HG02840 (cell line): Measurements from ENCODE around the gene CPT1C.
"Not testable (repeated sequence)": the region's sequence is repeated elsewhere in the genome, so short reads cannot be mapped to it uniquely, and the experiment has no call there.

ENCODE experiments used
- ATAC-seq: cut with Tn5 transposase; IDR thresholded peaks from one replicate; pipeline ENCODE4 v1.9.1; 2021; ENCODE audit warnings: mild to moderate bottlenecking, moderate library complexity, moderate number of reproducible peaks; ENCODE audit not compliant: unreplicated experiment, low FRiP score

CPT1C gene

DNA sequence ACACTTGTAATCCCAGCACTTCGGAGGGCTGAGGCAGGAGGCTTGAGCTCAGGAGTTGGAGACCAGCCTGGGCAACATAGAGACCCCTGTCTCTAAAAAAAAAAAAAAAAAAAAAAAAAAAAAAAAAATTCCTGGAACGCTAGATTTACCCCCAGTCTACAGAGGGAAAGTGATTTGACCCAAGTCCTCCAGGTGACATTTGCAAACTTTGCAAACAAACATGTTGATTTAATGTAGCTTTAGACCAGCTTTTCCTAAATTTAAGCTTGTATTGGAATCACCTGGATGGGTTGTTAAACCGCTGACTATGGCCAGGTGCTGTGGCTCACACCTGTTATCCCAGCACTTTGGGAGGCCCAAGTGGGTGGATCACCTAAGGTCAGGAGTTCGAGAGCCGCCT, 8.4 kb downstream of the CPT1C start:
- no peak for ATAC-seq

DNA sequence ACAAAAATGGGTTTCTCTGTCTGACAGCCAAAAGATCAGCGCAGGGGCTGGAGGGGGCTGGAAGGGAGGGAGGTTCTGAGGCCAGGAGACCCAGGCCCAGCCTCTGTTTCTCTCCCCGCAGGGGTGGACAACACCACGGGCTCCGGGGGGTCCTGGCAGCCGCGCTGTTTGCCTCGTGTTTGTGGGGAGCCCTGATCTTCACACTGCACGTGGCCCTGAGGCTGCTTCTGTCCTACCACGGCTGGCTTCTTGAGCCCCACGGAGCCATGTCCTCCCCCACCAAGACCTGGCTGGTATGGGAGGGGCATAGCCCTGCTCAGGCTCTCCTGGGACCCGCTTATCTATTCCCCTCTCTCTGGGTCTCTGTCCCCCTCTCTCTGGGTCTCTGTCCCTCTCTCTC, 9.6 kb downstream of the CPT1C start:
- no peak for ATAC-seq

DNA sequence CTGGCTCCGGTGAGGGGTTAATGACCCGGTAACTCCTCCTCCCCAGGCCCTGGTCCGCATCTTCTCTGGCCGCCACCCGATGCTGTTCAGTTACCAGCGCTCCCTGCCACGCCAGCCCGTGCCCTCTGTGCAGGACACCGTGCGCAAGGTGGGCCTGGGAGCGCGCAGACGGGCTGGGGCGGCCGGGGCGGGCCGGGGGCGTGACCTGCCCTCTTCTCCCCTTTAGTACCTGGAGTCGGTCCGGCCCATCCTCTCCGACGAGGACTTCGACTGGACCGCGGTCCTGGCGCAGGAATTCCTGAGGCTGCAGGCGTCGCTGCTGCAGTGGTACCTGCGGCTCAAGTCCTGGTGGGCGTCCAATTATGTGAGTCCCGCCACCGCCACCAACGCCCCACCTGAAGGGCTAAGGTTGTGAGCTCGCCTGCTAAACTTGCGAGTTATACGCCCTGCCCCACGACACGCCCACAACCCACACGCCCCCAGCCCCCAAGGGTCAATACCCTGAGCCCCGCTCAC, 10.4 kb downstream of the CPT1C start:
- ATAC-seq, result no peak

DNA sequence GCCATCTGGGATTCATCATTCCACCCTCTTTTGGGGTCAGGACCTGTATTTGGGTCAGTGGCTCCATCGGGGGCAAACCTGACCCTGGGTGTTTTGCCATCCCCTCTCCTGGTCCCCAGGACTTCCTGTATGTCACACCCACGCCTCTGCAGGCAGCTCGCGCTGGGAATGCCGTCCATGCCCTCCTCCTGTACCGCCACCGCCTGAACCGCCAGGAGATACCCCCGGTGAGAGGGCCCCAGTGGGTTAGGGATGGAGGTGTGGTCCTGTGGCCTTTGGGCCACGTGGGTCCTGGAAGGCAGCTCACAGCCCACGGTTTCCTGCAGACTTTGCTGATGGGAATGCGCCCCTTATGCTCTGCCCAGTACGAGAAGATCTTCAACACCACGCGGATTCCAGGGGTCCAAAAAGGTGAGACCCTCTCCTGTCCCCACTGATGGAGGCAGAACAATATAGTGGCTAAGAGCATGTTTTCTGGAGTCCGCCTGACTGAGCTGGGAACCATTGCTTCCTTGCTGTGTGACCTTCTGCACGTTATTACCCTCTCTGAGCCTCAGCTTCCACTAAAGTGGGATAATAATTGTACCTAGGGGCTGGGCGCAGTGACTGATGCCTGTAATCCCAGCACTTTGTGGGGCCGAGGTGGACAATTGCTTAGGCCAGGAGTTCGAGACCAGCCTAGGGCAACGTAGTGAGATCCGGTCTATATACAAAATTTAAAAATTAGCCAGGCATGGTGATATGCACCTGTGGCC, 14.1 kb downstream of the CPT1C start:
- no peak for ATAC-seq

DNA sequence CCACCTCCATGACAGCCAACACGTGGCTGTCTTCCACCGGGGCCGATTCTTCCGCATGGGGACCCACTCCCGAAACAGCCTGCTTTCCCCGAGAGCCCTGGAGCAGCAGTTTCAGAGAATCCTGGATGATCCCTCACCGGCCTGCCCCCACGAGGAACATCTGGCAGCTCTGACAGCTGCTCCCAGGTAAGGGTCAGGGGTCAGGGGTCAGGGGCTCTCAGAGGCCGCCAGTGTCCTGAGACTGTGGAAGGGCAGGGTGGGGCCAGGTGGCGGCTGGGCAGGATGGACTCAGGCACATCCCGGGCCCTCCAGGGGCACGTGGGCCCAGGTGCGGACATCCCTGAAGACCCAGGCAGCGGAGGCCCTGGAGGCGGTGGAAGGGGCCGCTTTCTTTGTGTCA, 15.0 kb downstream of the CPT1C start:
- no peak for ATAC-seq

DNA sequence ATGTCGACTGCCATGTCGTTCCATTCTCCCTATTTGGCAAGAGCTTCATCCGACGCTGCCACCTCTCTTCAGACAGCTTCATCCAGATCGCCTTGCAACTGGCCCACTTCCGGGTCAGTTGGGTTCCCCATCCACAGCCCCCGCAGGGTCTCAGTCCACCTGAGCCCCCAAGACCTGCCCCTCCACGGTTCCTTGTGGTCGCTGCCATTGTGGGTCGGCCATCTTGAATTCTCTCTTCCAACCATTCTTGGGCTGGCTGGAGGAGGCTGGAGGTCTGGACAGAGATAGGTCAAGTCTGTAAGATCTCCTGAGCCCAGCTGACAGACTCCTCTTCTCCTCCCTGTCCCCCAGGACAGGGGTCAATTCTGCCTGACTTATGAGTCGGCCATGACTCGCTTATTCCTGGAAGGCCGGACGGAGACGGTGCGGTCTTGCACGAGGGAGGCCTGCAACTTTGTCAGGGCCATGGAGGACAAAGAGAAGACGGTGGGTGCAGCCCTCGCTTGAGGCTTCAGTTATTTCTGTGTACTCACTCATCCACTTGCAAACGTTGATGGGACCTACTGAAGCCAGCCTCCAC, 19.5 kb downstream of the CPT1C start:
- ATAC-seq, result no peak

DNA sequence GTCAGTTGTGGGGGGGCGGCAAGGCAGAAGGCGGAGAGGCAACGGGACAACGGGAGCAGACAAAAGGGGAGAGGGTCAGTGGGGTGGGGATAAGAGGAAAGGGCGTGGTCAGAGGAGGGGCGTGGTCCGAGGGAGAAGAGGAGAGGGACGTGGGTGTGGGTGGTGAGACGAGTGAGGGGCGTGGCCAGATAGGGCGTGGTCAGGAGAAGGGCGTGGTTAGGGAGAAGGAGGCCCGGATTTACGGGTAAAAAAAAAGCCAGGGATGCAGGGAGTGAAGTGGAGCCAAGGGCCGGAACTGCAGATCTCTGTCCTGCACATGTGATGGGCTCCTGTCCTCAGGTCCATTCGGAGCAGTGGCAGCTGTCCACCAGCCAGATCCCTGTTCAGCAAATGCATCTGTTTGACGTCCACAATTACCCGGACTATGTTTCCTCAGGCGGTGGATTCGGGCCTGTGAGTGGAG, 21.5 kb downstream of the CPT1C start:
- no peak for ATAC-seq

DNA sequence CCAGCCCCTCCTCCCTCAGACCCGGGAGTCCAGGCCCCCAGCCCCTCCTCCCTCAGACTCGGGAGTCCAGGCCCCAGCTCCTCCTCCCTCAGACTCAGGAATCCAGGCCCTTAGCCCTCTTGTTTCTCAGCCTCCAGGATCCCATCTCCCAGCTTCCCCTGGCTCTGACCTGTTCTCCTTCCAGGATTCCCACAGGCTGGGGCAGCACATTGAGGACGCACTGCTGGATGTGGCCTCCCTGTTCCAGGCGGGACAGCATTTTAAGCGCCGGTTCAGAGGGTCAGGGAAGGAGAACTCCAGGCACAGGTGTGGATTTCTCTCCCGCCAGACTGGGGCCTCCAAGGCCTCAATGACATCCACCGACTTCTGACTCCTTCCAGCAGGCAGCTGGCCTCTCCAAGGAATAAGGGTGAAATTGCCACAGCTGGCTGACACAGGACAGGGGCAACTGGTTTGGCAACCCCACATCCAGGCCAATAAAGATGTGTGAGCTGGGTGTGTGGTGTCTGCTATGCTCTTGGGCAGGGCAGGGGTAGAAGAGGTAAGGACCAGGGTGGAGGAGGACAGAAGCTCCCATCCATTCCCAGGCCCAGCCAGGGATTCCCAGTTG, 22.4 kb downstream of the CPT1C start:
- no peak for ATAC-seq

DNA sequence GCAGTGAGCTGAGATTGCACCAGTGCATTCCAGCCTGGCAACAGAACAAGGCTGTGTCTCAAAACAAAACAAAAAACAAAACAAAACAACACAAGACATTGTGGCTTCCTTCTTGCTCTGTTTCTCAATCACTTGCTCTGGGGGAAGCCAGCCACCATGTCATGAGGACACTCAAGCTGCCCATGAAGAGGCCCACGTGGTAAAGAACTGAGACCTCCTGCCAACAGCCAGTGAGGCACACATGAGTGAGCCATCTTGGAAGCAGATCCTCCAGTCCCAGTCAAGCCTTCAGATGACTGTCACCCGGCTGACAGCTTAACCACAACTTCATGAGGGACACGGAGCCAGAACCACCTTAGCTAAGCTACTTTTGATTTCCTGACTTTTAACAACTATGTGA, 25.2 kb downstream of the CPT1C start:
- no peak for ATAC-seq

DNA sequence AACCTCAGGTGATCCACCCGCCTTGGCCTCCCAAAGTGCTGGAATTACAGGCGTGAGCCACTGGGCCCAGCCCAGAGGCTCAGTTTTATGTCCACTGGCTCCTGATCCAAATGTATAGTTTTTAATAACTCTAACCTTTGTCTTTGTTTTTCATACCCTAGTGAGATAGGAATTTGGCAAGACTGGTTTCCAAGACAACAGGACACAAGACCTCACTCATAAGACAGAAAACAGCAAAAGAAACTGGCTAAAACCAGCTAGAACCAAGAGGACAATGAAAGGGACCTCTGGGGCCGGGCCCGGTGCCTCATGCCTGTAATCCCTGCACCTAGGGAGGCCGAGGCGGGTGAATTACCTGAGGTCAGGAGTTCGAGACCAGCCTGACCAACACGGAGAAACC, 27.6 kb downstream of the CPT1C start:
- ATAC-seq, result no peak

DNA sequence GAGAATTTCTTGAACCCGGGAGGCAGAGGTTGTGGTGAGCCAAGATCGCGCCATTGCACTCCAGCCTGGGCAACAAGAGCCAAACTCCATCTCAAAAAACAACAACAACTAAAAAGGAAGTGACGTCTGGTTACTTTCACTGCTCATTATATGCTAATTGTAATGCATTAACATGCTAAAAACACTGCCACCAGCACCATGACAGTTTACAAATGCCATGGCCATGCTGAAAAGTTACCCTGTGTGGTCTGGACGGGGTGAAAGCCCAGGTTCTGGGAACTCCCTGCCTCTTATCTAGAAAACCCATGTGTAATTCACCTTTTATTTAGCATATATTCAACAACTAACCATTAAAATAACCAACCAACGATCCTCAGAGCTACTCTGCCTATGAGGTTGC, 28.1 kb downstream of the CPT1C start:
- ATAC-seq, result no peak

DNA sequence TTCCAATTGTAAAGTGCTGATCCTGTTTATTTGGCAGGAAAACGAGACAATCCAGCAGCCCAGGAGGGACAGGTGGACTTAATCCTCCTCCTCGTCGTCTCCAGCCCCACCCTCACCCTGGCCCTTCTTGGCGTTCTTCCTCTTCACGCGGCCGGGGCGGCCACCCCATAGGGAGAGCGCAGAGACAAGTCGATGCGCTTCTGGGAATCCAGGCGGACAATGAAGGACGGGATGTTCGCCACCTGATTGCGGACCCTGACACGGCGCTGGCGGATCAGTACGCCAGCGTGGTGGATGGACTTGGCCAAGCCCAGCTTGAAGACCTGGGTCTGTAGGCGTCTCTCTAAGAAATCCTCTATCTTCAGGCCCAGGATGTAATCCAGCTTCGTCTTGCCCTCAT, 28.5 kb downstream of the CPT1C start:
- ATAC-seq, result not testable (repeated sequence)

DNA sequence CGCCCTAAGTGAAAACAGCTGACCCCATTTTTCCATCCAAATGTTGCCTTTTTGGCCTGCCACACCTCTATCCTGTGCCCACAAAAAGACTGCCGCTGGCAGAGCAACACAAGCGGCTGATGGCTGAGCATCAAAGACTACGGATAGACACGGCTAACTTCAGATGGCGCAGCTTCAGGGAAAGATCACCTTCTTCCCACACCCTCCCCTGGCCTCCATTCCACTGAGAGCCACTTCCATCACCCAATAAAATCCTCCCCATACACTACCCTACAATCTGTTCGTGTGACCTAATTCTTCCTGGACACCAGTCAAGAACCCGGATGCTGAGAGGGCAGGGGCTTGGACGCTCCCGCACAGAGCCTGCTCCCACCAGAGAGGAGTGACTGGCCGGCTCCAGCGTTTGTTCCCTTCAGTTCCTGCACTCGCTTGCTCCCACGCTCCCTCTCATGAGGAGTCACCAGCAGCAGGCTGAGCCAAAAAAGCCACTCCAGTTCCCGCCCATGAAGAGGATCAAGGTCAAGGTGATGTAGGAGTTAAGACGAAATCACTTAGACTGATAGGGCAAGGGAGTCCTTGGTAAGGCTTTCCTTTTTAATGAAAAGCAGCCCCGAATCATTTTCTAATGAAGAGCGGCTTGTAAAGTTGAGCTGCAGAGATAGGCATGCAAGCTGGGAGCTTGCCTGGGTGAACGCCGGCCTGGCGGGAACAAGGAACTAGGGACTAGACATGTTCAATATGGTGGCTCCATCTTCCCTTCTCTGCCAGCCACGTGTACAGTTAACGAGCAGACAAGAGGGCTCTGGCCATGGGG, 36.5 kb downstream of the CPT1C start:
- no peak for ATAC-seq

DNA sequence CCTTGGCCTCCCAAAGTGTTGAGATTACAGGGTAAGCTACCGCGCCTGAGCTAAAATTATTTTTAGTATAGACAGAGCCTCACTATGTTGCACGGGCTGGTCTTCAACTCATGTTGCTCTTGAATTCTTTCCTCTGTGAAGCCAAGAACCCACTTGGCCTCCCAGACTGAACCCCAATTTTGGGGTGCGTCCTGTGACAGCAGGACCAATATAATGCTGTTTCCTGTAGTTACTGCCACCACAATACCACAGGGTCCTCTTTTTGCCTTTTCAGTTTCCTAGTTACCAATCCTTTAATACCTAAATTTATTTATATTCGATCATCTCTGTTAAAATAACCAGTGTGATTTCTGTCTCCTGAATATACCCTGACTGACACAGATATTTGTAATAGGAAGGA, 39.2 kb downstream of the CPT1C start:
- no peak for ATAC-seq

DNA sequence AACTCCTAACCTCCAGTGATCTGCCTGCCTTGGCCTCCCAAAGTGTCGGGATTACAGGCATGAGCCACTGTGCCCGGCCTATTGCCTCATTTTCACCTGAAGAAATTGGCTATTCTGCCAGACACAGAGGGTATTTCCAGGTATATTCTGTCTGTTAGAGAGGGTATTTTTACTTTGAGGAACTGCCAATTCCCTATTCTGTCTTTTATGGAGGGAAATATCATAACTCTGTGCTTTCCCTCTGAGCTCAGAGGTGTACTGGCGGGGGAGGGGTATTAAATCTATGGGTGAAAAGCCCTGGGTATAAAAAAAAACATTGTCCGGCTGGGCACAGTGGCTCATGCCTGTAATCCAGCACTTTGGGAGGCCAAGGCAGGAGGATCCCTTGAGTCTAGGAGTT, 47.4 kb downstream of the CPT1C start:
- no peak for ATAC-seq

DNA sequence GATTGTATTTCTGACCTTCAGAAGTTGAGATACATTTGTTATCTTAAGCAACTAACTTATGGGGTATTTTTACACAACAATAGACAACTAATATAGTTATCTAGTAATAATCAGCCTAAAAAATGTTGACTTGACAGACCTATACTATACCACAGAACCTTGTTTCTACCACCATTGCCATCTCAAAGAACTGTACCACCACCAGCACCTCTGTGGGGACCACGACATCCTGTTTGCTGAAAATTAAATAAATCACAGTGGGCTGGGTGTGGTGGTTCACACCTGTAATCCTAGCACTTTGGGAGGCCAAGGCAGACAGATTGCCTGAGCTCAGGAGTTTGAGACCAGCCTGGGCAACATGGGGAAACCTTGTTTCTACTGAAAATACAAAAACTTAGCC, 48.2 kb downstream of the CPT1C start:
- ATAC-seq, result no peak

DNA sequence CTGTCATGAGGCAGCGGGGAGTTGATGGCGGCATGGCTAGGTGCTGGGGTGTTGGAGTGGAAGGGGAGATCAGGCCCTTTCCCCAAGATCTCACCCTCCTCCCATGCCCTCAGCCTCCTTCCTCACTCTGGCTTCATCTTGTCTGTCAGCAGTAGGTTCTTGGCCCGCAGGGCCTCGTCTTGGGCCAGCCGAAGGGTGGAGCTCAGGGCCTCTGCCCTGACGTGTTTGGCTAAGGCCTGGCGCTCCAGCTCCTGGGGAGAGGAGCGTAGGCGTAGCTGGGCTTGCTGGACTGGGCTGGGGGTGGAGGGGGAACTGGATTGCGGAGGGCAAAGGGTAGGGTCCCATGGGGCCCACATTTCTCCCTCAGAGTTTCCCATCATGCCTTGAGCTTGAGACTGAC, 49.0 kb downstream of the CPT1C start:
- ATAC-seq, result no peak

DNA sequence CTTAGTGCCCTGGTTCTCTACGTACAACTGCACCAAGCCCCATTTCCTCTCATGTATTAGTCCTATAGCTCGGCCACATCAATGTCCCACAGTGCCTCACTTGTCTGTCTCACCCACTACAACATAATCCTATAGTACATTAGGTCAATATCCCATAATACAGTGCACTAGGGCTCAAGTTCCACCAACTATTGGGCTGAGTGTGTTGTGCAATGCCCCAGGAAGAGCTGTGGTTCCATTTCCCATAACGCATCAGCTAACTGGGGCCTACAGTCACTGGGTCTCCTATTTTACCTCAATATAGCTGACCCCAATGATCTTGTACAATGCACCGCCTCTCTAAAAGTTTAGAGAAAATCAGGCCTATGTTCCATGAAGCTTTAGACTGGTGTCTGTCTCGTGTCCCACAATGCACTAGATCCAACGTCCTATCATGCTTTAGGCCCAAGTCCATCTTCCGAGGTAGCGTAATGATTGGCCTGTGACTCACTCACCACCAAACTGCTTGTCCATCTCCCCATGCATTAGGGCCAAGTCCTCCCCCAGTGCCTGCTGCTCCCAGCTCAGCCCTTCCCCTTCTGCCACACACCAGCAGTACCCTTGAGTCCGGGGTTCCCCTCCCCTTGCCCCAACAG, 50.4 kb downstream of the CPT1C start:
- ATAC-seq, result no peak

DNA sequence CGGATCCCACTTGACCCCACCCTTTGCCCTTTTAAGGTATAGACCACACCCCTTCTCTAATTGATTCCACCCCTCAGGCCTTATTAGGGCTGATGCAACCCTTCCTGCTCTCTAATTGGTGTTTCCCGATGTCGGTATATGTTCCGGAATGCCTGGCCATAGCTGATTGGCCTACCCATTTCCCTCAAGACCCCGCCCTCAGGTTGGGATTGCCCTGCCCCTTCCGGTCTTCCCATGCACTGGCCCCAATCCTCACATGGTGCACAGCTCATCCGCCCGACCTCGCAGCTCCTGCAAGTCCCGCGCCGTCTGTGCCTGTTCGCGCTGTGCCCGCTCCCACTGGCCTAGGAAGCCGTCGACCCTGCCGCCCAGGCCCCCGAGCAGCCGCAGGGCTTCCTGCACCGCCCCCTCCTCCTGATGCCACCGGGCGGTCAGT, 54.0 kb downstream of the CPT1C start:
- ATAC-seq, result no peak

DNA sequence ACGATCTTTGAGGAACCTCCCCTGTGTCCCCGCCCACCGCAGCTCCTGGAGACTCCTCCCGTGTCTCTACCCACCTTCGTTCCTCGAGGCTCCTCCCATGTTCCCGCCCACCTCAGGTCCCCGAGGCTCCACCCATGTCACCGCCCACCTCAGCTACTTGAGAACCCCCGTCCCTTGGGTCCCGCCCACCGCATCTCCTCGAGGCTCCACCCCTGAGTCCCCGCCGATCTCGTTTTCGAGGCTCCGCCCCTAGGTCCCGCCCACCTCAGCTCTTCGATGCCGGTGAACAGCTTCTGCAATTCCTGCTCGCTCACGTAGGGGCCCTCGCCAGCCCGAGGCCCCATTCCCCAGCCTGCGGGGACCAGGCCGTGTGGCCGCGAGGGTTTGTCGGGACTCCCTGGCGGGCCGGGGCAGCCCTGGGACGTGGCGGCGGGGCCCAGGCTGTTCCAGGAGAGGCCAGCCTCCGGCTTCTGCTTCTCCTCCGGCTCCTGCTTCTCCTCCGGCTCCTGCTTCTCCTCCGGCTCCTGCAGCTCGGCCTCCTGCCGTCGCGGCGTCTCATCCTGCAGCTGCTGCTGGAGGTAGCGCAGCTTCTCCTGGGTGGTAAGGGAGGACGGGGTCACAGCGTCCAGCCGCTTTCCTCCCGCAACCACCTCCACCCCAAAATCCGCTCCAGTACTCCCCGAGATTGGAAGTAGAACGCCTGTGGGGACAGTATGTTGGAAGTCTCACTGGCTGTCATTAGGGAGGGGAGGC, 55.5 kb downstream of the CPT1C start:
- no peak for ATAC-seq
